Fibroblast of lung (primary cell): ENCODE results near the gene JAGN1.
"Not testable (repeated sequence)": the region's sequence is repeated elsewhere in the genome, so short reads cannot be mapped to it uniquely, and the experiment has no call there.

ENCODE experiments used
- EZH2 ChIP-seq: IDR thresholded peaks from 2 replicates; pipeline ENCODE4 v1.5.1; 2012; ENCODE audit warnings: low read length, control low read depth, mild to moderate bottlenecking; ENCODE audit errors: missing control alignments
- TF ChIP-seq, protein P1 (sequence below), 2 donors: IDR thresholded peaks in 1 of 2; conservative IDR thresholded peaks in 1 of 2; 1 replicate in 1 of 2; 2 replicates in 1 of 2; pipeline ENCODE4 v1.5.1; 2011 to 2012; ENCODE audit warnings: low read length in 2 of 2, control low read depth in 1 of 2, inconsistent platforms in 1 of 2, low read depth in 1 of 2, mild to moderate bottlenecking in 1 of 2

- TF ChIP-seq, protein P1, sequence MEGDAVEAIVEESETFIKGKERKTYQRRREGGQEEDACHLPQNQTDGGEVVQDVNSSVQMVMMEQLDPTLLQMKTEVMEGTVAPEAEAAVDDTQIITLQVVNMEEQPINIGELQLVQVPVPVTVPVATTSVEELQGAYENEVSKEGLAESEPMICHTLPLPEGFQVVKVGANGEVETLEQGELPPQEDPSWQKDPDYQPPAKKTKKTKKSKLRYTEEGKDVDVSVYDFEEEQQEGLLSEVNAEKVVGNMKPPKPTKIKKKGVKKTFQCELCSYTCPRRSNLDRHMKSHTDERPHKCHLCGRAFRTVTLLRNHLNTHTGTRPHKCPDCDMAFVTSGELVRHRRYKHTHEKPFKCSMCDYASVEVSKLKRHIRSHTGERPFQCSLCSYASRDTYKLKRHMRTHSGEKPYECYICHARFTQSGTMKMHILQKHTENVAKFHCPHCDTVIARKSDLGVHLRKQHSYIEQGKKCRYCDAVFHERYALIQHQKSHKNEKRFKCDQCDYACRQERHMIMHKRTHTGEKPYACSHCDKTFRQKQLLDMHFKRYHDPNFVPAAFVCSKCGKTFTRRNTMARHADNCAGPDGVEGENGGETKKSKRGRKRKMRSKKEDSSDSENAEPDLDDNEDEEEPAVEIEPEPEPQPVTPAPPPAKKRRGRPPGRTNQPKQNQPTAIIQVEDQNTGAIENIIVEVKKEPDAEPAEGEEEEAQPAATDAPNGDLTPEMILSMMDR (conservative IDR thresholded peaks at IDR 0.05 in 1 of 2, IDR thresholded peaks at IDR 0.05 in 1 of 2; ENCODE audit: low read depth in 1 of 2, low read length in 2 of 2), result not testable (repeated sequence)
- not testable (repeated sequence) for TF ChIP-seq EZH2
Measured at GRCh38 chr3:9872067-9872466, 18.3 kb upstream of the JAGN1 start.
